Activated CD8-positive, alpha-beta memory T cell treated with anti-CD3 and anti-CD28 coated beads, Interleukin-2, amount 10 ng/mL, durations not matched to agents 7 days and 5 days (primary cell): ENCODE results near the gene WDSUB1. TPM values are rescaled to one million over a fixed set of nuclear protein-coding genes. Genes with fewer than 3 reads are reported as not detected.

Experiments
- ATAC-seq: fragments of 150-1000 bp; cut with Tn5 transposase; one replicate; pipeline ENCODE4 v1.10.0; 2021; ENCODE audit warnings: moderate library complexity
- CTCF ChIA-PET: fragments of 350-600 bp; sonication (Branson Sonifier 250); formaldehyde crosslinking; loops from one replicate; lab custom pipeline; 2021; ENCODE audit warnings: antibody characterized with exemption; lab: Charles Lee
- DNase-seq: peaks from one replicate; pipeline ENCODE4 v3.0.0-alpha.2; 2020
- H3K27ac Mint-ChIP-seq: one replicate; pipeline ENCODE4 v1.8.0; 2021; ENCODE audit warnings: mild to moderate bottlenecking, mixed read lengths
- H3K27me3 Mint-ChIP-seq: one replicate; pipeline ENCODE4 v1.8.0; 2021; ENCODE audit warnings: mixed read lengths
- H3K36me3 Mint-ChIP-seq: one replicate; pipeline ENCODE4 v1.8.0; 2021; ENCODE audit warnings: mild to moderate bottlenecking, mixed read lengths
- H3K4me1 Mint-ChIP-seq: one replicate; pipeline ENCODE4 v1.8.0; 2021; ENCODE audit warnings: mixed read lengths
- H3K4me3 Mint-ChIP-seq: one replicate; pipeline ENCODE4 v1.8.0; 2021; ENCODE audit warnings: mild to moderate bottlenecking, moderate library complexity, mixed read lengths
- H3K9me3 Mint-ChIP-seq: one replicate; pipeline ENCODE4 v1.8.0; 2022; ENCODE audit warnings: low read depth, mixed read lengths
- total RNA-seq, 2 experiments: library from RNA; stranded (reverse); gene quantifications; one replicate each; pipeline ENCODE4 v1.2.3, GENCODE V29; 2021

WDSUB1 gene
- total RNA-seq, 2 experiments from 2014 or later = 4.8 to 5.1 TPM

- Mint-ChIP-seq H3K4me3 (no peak overlapping the region), H3K27me3 (peaks cover 3% of the 10 kb centered on the region), H3K36me3 (no peaks in the 10 kb centered on the region), H3K27ac (no peak overlapping the region), H3K9me3 (no peaks in the 10 kb centered on the region), H3K4me1 (peaks cover 14% of the 10 kb centered on the region)
- CTCF ChIA-PET = no interaction called here
- no peak for ATAC-seq
- DNase-seq = no peak
Observed at GRCh38 chr2:159208438-159208837, 78.1 kb downstream of the WDSUB1 start.

GRCh38 chr2:159206736-159207380 is 79.6 kb downstream of the WDSUB1 start:
- CTCF ChIA-PET = no interaction called here
- Mint-ChIP-seq H3K4me1 (peaks cover 16% of the 10 kb centered on the region), H3K27me3 (peaks cover 3% of the 10 kb centered on the region), H3K27ac (no peak overlapping the region), H3K9me3 (no peaks in the 10 kb centered on the region), H3K4me3 (no peak overlapping the region), H3K36me3 (no peaks in the 10 kb centered on the region)
- DNase-seq = no peak
- ATAC-seq = no peak

- no peak for ATAC-seq
- no peak overlapping the region for H3K27ac Mint-ChIP-seq
- CTCF ChIA-PET = no interaction called here
- no peak overlapping the region for H3K4me3 Mint-ChIP-seq
- peaks cover 15% of the 10 kb centered on the region for H3K4me1 Mint-ChIP-seq
- DNase-seq = no peak
- no peaks in the 10 kb centered on the region for H3K9me3 Mint-ChIP-seq
- H3K36me3 Mint-ChIP-seq = no peaks in the 10 kb centered on the region
- no peaks in the 10 kb centered on the region for H3K27me3 Mint-ChIP-seq
Observed at GRCh38 chr2:159204381-159205144, 81.9 kb downstream of the WDSUB1 start.

- ATAC-seq (no peak), DNase-seq (no peak)
- no peaks in the 10 kb centered on the region for H3K36me3 Mint-ChIP-seq
- no peaks in the 10 kb centered on the region for H3K9me3 Mint-ChIP-seq
- H3K4me3 Mint-ChIP-seq = no peak overlapping the region
- H3K27ac Mint-ChIP-seq = no peak overlapping the region
- H3K4me1 Mint-ChIP-seq = peaks cover 11% of the 10 kb centered on the region
- CTCF ChIA-PET = no interaction called here
- H3K27me3 Mint-ChIP-seq = peaks cover 7% of the 10 kb centered on the region
Observed at GRCh38 chr2:159202568-159203071, 83.9 kb downstream of the WDSUB1 start.

GRCh38 chr2:159201360-159202063 is 85.0 kb downstream of the WDSUB1 start:
- DNase-seq = peak; percentile 49
- peaks cover 11% of the 10 kb centered on the region for H3K4me1 Mint-ChIP-seq
- H3K4me3 Mint-ChIP-seq = no peak overlapping the region
- ATAC-seq = peak; percentile 74
- CTCF ChIA-PET = no interaction called here
- H3K36me3 Mint-ChIP-seq = no peaks in the 10 kb centered on the region
- no peak overlapping the region for H3K27ac Mint-ChIP-seq
- no peaks in the 10 kb centered on the region for H3K9me3 Mint-ChIP-seq
- peaks cover 9% of the 10 kb centered on the region for H3K27me3 Mint-ChIP-seq

- H3K4me3 Mint-ChIP-seq = no peak overlapping the region
- CTCF ChIA-PET = no interaction called here
- DNase-seq = no peak
- peaks cover 9% of the 10 kb centered on the region for H3K27me3 Mint-ChIP-seq
- H3K4me1 Mint-ChIP-seq = peaks cover 11% of the 10 kb centered on the region
- ATAC-seq = no peak
- no peaks in the 10 kb centered on the region for H3K36me3 Mint-ChIP-seq
- no peaks in the 10 kb centered on the region for H3K9me3 Mint-ChIP-seq
- no peak overlapping the region for H3K27ac Mint-ChIP-seq
Observed at GRCh38 chr2:159200498-159200897, 86.0 kb downstream of the WDSUB1 start.

GRCh38 chr2:159199761-159200465 is 86.6 kb downstream of the WDSUB1 start:
- no peak overlapping the region for H3K27ac Mint-ChIP-seq
- ATAC-seq (no peak), DNase-seq (no peak)

GRCh38 chr2:159199236-159199635 is 87.3 kb downstream of the WDSUB1 start:
- no peak overlapping the region for H3K27ac Mint-ChIP-seq
- no peaks in the 10 kb centered on the region for H3K36me3 Mint-ChIP-seq
- CTCF ChIA-PET = no interaction called here
- H3K4me1 Mint-ChIP-seq = peaks cover 11% of the 10 kb centered on the region
- H3K4me3 Mint-ChIP-seq = no peak overlapping the region
- ATAC-seq (no peak), DNase-seq (no peak)
- peaks cover 9% of the 10 kb centered on the region for H3K27me3 Mint-ChIP-seq
- H3K9me3 Mint-ChIP-seq = no peaks in the 10 kb centered on the region

More at GRCh38 chr2:159199761-159200465, 86.6 kb downstream of the WDSUB1 start:
- CTCF ChIA-PET = no interaction called here
- Mint-ChIP-seq H3K27me3 (peaks cover 9% of the 10 kb centered on the region), H3K4me1 (peaks cover 11% of the 10 kb centered on the region), H3K36me3 (no peaks in the 10 kb centered on the region), H3K4me3 (no peak overlapping the region), H3K9me3 (no peaks in the 10 kb centered on the region)

- H3K27ac Mint-ChIP-seq = no peak overlapping the region
- CTCF ChIA-PET = no interaction called here
- H3K9me3 Mint-ChIP-seq = no peaks in the 10 kb centered on the region
Observed at GRCh38 chr2:159196393-159196925, 90.0 kb downstream of the WDSUB1 start.

GRCh38 chr2:159195697-159196096 is 90.8 kb downstream of the WDSUB1 start:
- Mint-ChIP-seq H3K27ac (no peak overlapping the region), H3K9me3 (no peaks in the 10 kb centered on the region), H3K36me3 (no peaks in the 10 kb centered on the region), H3K4me1 (no peaks in the 10 kb centered on the region), H3K4me3 (no peak overlapping the region), H3K27me3 (peaks cover 9% of the 10 kb centered on the region)
- DNase-seq (no peak), ATAC-seq (no peak)
- CTCF ChIA-PET = no interaction called here

More at GRCh38 chr2:159196393-159196925, 90.0 kb downstream of the WDSUB1 start:
- DNase-seq (no peak), ATAC-seq (no peak)
- Mint-ChIP-seq H3K27me3 (peaks cover 9% of the 10 kb centered on the region), H3K4me3 (no peak overlapping the region), H3K4me1 (peaks cover 6% of the 10 kb centered on the region), H3K36me3 (no peaks in the 10 kb centered on the region)

GRCh38 chr2:159194241-159194640 is 92.3 kb downstream of the WDSUB1 start:
- no peak for ATAC-seq
- Mint-ChIP-seq H3K27me3 (peaks cover 9% of the 10 kb centered on the region), H3K27ac (no peak overlapping the region), H3K4me3 (no peak overlapping the region), H3K36me3 (no peaks in the 10 kb centered on the region), H3K4me1 (no peaks in the 10 kb centered on the region), H3K9me3 (no peaks in the 10 kb centered on the region)
- CTCF ChIA-PET = no interaction called here
- no peak for DNase-seq

- Mint-ChIP-seq H3K27ac (no peak overlapping the region), H3K9me3 (no peaks in the 10 kb centered on the region), H3K36me3 (no peaks in the 10 kb centered on the region), H3K27me3 (peaks cover 9% of the 10 kb centered on the region), H3K4me3 (no peak overlapping the region), H3K4me1 (no peaks in the 10 kb centered on the region)
- CTCF ChIA-PET = no interaction called here
- DNase-seq (no peak), ATAC-seq (no peak)
Observed at GRCh38 chr2:159193791-159194190, 92.7 kb downstream of the WDSUB1 start.
